OCI-LY1 (cell line): ENCODE measurements around the gene MACROD2.

Source experiments
- H2AFZ ChIP-seq: fragments of 200-600 bp; sonication (generic), shearing (Covaris generic); 2 replicates; pipeline ENCODE4 v1.6.0; 2014; ENCODE audit warnings: antibody characterized with exemption, mild to moderate bottlenecking, low read length
- H3F3A ChIP-seq: fragments of 200-600 bp; sonication (generic), shearing (Covaris generic); 2 replicates; pipeline ENCODE4 v1.6.0; 2014; ENCODE audit warnings: mild to moderate bottlenecking, antibody characterized with exemption, low read length, moderate library complexity; ENCODE audit not compliant: insufficient read depth
- H3K27ac ChIP-seq: fragments of 200-600 bp; sonication (generic); 2 replicates; pipeline ENCODE4 v1.5.1; 2014; ENCODE audit warnings: low read length, mixed run types, mild to moderate bottlenecking, low read depth; ENCODE audit not compliant: poor library complexity, severe bottlenecking
- H3K27me3 ChIP-seq: fragments of 200-600 bp; sonication (generic); 2 replicates; pipeline ENCODE4 v1.6.0; 2014; ENCODE audit warnings: antibody characterized with exemption, mild to moderate bottlenecking, low read length, moderate library complexity; ENCODE audit not compliant: insufficient read depth
- H3K36me3 ChIP-seq: fragments of 200-600 bp; sonication (generic); 2 replicates; pipeline ENCODE4 v1.6.1; 2014; ENCODE audit warnings: mild to moderate bottlenecking, antibody characterized with exemption, low read length, moderate library complexity, mixed read lengths; ENCODE audit not compliant: insufficient read depth
- H3K4me1 ChIP-seq: fragments of 200-600 bp; sonication (generic); 2 replicates; pipeline ENCODE4 v1.5.1; 2014; ENCODE audit warnings: mild to moderate bottlenecking, low read length, moderate library complexity; ENCODE audit not compliant: insufficient read depth, severe bottlenecking
- H3K4me2 ChIP-seq: fragments of 200-600 bp; sonication (generic), shearing (Covaris generic); 2 replicates; pipeline ENCODE4 v1.6.1; 2014; ENCODE audit warnings: low read length
- H3K4me3 ChIP-seq: fragments of 200-600 bp; sonication (generic); 2 replicates; pipeline ENCODE4 v1.5.1; 2014; ENCODE audit warnings: low read length, low read depth, mild to moderate bottlenecking, mixed read lengths; ENCODE audit not compliant: poor library complexity, severe bottlenecking
- H3K79me2 ChIP-seq: fragments of 200-600 bp; shearing (Covaris generic); 2 replicates; pipeline ENCODE4 v1.6.1; 2016; ENCODE audit warnings: mixed run types, low read length, mixed read lengths; ENCODE audit not compliant: insufficient read depth
- H3K9ac ChIP-seq: fragments of 200-600 bp; sonication (generic), shearing (Covaris generic); 2 replicates; pipeline ENCODE4 v1.6.1; 2014; ENCODE audit warnings: mild to moderate bottlenecking, low read length, mixed read lengths
- H3K9me2 ChIP-seq: fragments of 200-600 bp; sonication (generic), shearing (Covaris generic); 2 replicates; pipeline ENCODE4 v1.6.1; 2014; ENCODE audit warnings: low read depth, mild to moderate bottlenecking, low read length, mixed read lengths
- H3K9me3 ChIP-seq: fragments of 200-600 bp; shearing (Covaris generic); 2 replicates; pipeline ENCODE4 v1.6.1; 2014; ENCODE audit warnings: low read length, mixed read lengths
- H4K20me1 ChIP-seq: fragments of 200-600 bp; sonication (generic), shearing (Covaris generic); 2 replicates; pipeline ENCODE4 v1.6.0; 2016; ENCODE audit warnings: mild to moderate bottlenecking, low read length; ENCODE audit not compliant: insufficient read depth
- CTCF ChIP-seq: fragments of 200-600 bp; sonication (generic), shearing (Covaris generic); IDR thresholded peaks from 2 replicates; pipeline ENCODE4 v1.5.1; 2017; ENCODE audit warnings: mild to moderate bottlenecking, antibody characterized with exemption, low read length, moderate library complexity, mixed read lengths
- EZH2 ChIP-seq: fragments of 200-600 bp; sonication (generic), shearing (Covaris generic); IDR thresholded peaks from 2 replicates; pipeline ENCODE4 v1.8.0; 2017; ENCODE audit warnings: borderline replicate concordance, mixed run types, mild to moderate bottlenecking, antibody characterized with exemption, low read length, moderate library complexity, mixed read lengths

The MACROD2 gene

GRCh38 chr20:14051454-14051853 lies 56.1 kb downstream of the MACROD2 start:
- no peak overlapping the region for H3K4me3 ChIP-seq
- H3K4me2 ChIP-seq = no peak overlapping the region
- no peak overlapping the region for H3K9ac ChIP-seq
- no peaks in the 10 kb centered on the region for H3K4me1 ChIP-seq
- no peaks in the 10 kb centered on the region for H3K9me2 ChIP-seq
- H3K36me3 ChIP-seq = no peaks in the 10 kb centered on the region
- H2AFZ ChIP-seq = no peak overlapping the region
- no peaks in the 10 kb centered on the region for H3F3A ChIP-seq
- H4K20me1 ChIP-seq = no peaks in the 10 kb centered on the region
- no peak overlapping the region for H3K27ac ChIP-seq
- no peaks in the 10 kb centered on the region for H3K79me2 ChIP-seq
- TF ChIP-seq EZH2 (no peak), CTCF (no peak)
- H3K9me3 ChIP-seq = no peaks in the 10 kb centered on the region
- no peaks in the 10 kb centered on the region for H3K27me3 ChIP-seq

GRCh38 chr20:14055127-14055742 lies 59.9 kb downstream of the MACROD2 start:
- Histone ChIP-seq H3K9me3 (no peaks in the 10 kb centered on the region), H3K9ac (no peak overlapping the region), H3K27ac (no peak overlapping the region), H3F3A (no peaks in the 10 kb centered on the region), H3K4me2 (no peak overlapping the region), H2AFZ (no peak overlapping the region), H3K9me2 (no peaks in the 10 kb centered on the region), H3K4me1 (no peaks in the 10 kb centered on the region), H4K20me1 (no peaks in the 10 kb centered on the region), H3K36me3 (no peaks in the 10 kb centered on the region), H3K27me3 (no peaks in the 10 kb centered on the region), H3K79me2 (no peaks in the 10 kb centered on the region), H3K4me3 (no peak overlapping the region)
- TF ChIP-seq CTCF = peak; percentile 71
- TF ChIP-seq EZH2 = no peak

GRCh38 chr20:14062171-14062570 lies 66.9 kb downstream of the MACROD2 start:
- H3K4me2 ChIP-seq = no peak overlapping the region
- no peaks in the 10 kb centered on the region for H3K36me3 ChIP-seq
- no peak overlapping the region for H3K4me3 ChIP-seq
- H3K9ac ChIP-seq = no peak overlapping the region
- no peak for TF ChIP-seq CTCF
- TF ChIP-seq EZH2 = no peak
- no peaks in the 10 kb centered on the region for H3F3A ChIP-seq
- no peak overlapping the region for H2AFZ ChIP-seq
- H3K27ac ChIP-seq = no peak overlapping the region
- no peaks in the 10 kb centered on the region for H3K9me3 ChIP-seq
- H3K27me3 ChIP-seq = 0 out of 2 replicates have a peak, but pooled peaks cover 5% of the 10 kb centered on the region
- no peaks in the 10 kb centered on the region for H3K4me1 ChIP-seq
- H4K20me1 ChIP-seq = no peaks in the 10 kb centered on the region
- H3K79me2 ChIP-seq = no peaks in the 10 kb centered on the region
- H3K9me2 ChIP-seq = no peaks in the 10 kb centered on the region
